Thyroid gland (tissue), 4 donors: Measurements from ENCODE around the gene GGCX.

Experiments used
- CTCF ChIP-seq, 6 experiments: fragments of 200-600 bp in 3 of 6; fragments of 450-650 bp in 3 of 6; sonication (generic) in 3 of 6; IDR thresholded peaks; one replicate each; pipeline ENCODE4 v1.5.1; 2016 to 2019; ENCODE audit warnings: antibody characterized with exemption in 6 of 6, mild to moderate bottlenecking in 2 of 6, inconsistent platforms in 1 of 6, moderate library complexity in 1 of 6
- POLR2A ChIP-seq, 2 donors: fragments of 450-650 bp; IDR thresholded peaks; one replicate each; pipeline ENCODE4 v1.6.1; 2017; ENCODE audit warnings: antibody characterized with exemption in 2 of 2, mild to moderate bottlenecking in 2 of 2, moderate library complexity in 1 of 2

DNA sequence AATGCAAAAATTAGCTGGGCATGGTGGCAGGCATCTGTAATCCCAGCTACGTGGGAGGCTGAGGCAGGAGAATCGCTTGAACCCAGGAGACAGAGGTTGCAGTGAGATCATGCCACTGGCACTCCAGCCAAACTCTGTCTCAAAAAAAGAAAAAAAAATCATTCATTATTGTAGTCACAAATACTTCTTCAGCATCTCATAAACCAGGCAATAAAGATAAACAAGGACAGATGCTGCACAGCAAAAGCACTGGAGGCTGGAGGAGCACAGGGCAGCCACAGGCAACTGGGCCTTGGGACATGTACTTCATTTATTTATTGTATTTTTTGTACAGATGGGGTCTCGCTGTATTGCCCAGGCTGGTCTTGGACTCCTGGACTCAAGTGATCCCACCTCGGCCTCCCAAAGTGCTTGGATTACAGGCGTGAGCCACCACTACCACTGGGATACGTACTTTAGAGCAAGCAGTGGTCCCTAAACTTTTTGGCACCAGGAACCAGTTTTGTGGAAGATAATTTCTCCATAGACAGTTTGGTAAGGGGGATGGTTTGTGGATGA is 39.1 kb downstream of the GGCX start:
- TF ChIP-seq POLR2A (IDR thresholded peaks at IDR 0.05) (no peak), CTCF (IDR thresholded peaks at IDR 0.05) (no peak)
